ENCODE results near the gene VCP.

The VCP gene

GRCh38 chr9:35104586-35104985 lies 32.2 kb upstream of the VCP start:
- in situ Hi-C loops (cut with MboI; ENCODE audit: low sequenced_read_pairs): no loop called here

- in situ Hi-C loops (cut with MboI; ENCODE audit: low sequenced_read_pairs): no loop called here
Observed at GRCh38 chr9:35103660-35104191, 31.3 kb upstream of the VCP start.

- in situ Hi-C loops (cut with MboI; ENCODE audit: low sequenced_read_pairs): no loop called here
Observed at GRCh38 chr9:35102769-35103659, 30.6 kb upstream of the VCP start, which contains the start of gene STOML2. TSS of gene STOML2 (minus strand) at chr9:35103131. CDS start at chr9:35103094, 37 bp downstream.

GRCh38 chr9:35102465-35102768 lies 30.0 kb upstream of the VCP start:
- in situ Hi-C loops (cut with MboI; ENCODE audit: low sequenced_read_pairs): no loop called here

- in situ Hi-C loops (cut with MboI; ENCODE audit: low sequenced_read_pairs): no loop called here
Observed at GRCh38 chr9:35097573-35097972, 25.1 kb upstream of the VCP start.

- in situ Hi-C loops (cut with MboI; ENCODE audit: low sequenced_read_pairs): no loop called here
Observed at GRCh38 chr9:35096035-35096849, 23.8 kb upstream of the VCP start, which contains the start of gene PIGO. TSS of gene PIGO (minus strand) at chr9:35096591. CDS start at chr9:35095565, 1,026 bp downstream.

- in situ Hi-C loops (cut with MboI; ENCODE audit: low sequenced_read_pairs): no loop called here
Observed at GRCh38 chr9:35091536-35091935, 19.1 kb upstream of the VCP start.

GRCh38 chr9:35089434-35089833 lies 17.0 kb upstream of the VCP start:
- in situ Hi-C loops (cut with MboI; ENCODE audit: low sequenced_read_pairs): no loop called here

GRCh38 chr9:35085078-35085477 lies 12.7 kb upstream of the VCP start:
- in situ Hi-C loops (cut with MboI; ENCODE audit: low sequenced_read_pairs): no loop called here

- in situ Hi-C loops (cut with MboI; ENCODE audit: low sequenced_read_pairs): no loop called here
Observed at GRCh38 chr9:35079426-35080341, 7.3 kb upstream of the VCP start, which contains the start of gene FANCG. TSS of gene FANCG (minus strand) at chr9:35079942. CDS start at chr9:35079524, 418 bp downstream.

- in situ Hi-C loops (cut with MboI; ENCODE audit: low sequenced_read_pairs): no loop called here
Observed at GRCh38 chr9:35079041-35079425, 6.6 kb upstream of the VCP start.

GRCh38 chr9:35078066-35078465 lies 5.6 kb upstream of the VCP start:
- in situ Hi-C loops (cut with MboI; ENCODE audit: low sequenced_read_pairs): no loop called here

- in situ Hi-C loops (cut with MboI; ENCODE audit: low sequenced_read_pairs): no loop called here
Observed at GRCh38 chr9:35076848-35077247, 4.4 kb upstream of the VCP start.

- in situ Hi-C loops (cut with MboI; ENCODE audit: low sequenced_read_pairs): no loop called here
Observed at GRCh38 chr9:35075358-35075757, 2.9 kb upstream of the VCP start.

- in situ Hi-C loops (cut with MboI; ENCODE audit: low sequenced_read_pairs): loop anchor here (25.0 kb wide), 1 partner anchor 638 kb away; no protein-coding TSS in a partner anchor
Observed at GRCh38 chr9:35074791-35075190, 2.4 kb upstream of the VCP start.

GRCh38 chr9:35074141-35074540 lies 1.7 kb upstream of the VCP start:
- in situ Hi-C loops (cut with MboI; ENCODE audit: low sequenced_read_pairs): loop anchor here (25.0 kb wide), 1 partner anchor 638 kb away; no protein-coding TSS in a partner anchor

GRCh38 chr9:35073279-35073612 lies 821 bp upstream of the VCP start:
- in situ Hi-C loops (cut with MboI; ENCODE audit: low sequenced_read_pairs): loop anchor here (25.0 kb wide), 1 partner anchor 639 kb away; no protein-coding TSS in a partner anchor

GRCh38 chr9:35071814-35072460 lies 488 bp downstream of the VCP start:
- in situ Hi-C loops (cut with MboI; ENCODE audit: low sequenced_read_pairs): loop anchor here (25.0 kb wide), 1 partner anchor 640 kb away; no protein-coding TSS in a partner anchor
